Lower leg skin (tissue), 3 donors: ENCODE data around the gene SHISAL1.

Experiments
- POLR2A ChIP-seq, 2 donors: fragments of 450-650 bp; IDR thresholded peaks; one replicate each; pipeline ENCODE4 v1.6.1; 2016 to 2017; ENCODE audit warnings: antibody characterized with exemption in 2 of 2, mild to moderate bottlenecking in 1 of 2, moderate library complexity in 1 of 2
- TF ChIP-seq, protein P1 (sequence below), 3 donors: fragments of 450-650 bp; IDR thresholded peaks; one replicate each; pipeline ENCODE4 v1.5.1; 2016; ENCODE audit warnings: antibody characterized with exemption in 3 of 3, mild to moderate bottlenecking in 3 of 3, moderate library complexity in 2 of 3

DNA sequence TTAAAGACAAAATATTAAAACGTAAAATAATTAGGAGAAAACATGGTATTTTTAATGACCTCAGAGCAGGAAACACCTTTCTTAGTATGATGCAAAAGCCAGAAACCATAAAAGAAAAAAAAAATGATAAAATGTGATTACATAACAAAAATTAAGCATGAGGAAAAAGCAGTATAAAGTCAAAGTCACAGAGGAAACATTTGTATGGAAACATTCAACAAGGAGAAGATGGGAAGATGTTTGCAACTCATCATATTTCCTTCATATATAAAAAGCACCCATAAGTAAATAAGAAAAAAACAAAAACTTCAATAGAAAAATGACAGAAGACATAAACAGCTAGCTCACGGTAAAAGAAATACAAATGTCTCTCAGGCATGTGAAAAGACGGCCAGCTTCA is 17.3 kb downstream of the SHISAL1 start:
- TF ChIP-seq, protein P1, sequence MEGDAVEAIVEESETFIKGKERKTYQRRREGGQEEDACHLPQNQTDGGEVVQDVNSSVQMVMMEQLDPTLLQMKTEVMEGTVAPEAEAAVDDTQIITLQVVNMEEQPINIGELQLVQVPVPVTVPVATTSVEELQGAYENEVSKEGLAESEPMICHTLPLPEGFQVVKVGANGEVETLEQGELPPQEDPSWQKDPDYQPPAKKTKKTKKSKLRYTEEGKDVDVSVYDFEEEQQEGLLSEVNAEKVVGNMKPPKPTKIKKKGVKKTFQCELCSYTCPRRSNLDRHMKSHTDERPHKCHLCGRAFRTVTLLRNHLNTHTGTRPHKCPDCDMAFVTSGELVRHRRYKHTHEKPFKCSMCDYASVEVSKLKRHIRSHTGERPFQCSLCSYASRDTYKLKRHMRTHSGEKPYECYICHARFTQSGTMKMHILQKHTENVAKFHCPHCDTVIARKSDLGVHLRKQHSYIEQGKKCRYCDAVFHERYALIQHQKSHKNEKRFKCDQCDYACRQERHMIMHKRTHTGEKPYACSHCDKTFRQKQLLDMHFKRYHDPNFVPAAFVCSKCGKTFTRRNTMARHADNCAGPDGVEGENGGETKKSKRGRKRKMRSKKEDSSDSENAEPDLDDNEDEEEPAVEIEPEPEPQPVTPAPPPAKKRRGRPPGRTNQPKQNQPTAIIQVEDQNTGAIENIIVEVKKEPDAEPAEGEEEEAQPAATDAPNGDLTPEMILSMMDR (IDR thresholded peaks at IDR 0.05), result no peak
- no peak for TF ChIP-seq POLR2A (IDR thresholded peaks at IDR 0.05)
